GM06990 (cell line): Measurements from ENCODE around the gene TTC16.
A peak's percentile ranks its signal among the peaks of the same experiment; 100 is the strongest.

Experiments used
- DNase-seq: peaks from one replicate; pipeline ENCODE4 v3.0.0-alpha.2; 2011; ENCODE audit not compliant: insufficient read length; ENCODE audit errors: extremely low read depth
- H3K27me3 ChIP-seq: replicated peaks from 2 replicates; pipeline ENCODE4 v1.6.0; 2011; ENCODE audit warnings: low read length; ENCODE audit not compliant: control insufficient read depth, insufficient read depth
- H3K36me3 ChIP-seq: 2 replicates; pipeline ENCODE4 v1.5.1; 2011; ENCODE audit warnings: low read length; ENCODE audit not compliant: control insufficient read depth, insufficient read depth
- H3K4me3 ChIP-seq: replicated peaks from 2 replicates; pipeline ENCODE4 v1.5.1; 2011; ENCODE audit warnings: low read depth, mild to moderate bottlenecking, control low read depth, low read length
- TF ChIP-seq, protein P1 (sequence below): IDR thresholded peaks from 2 replicates; pipeline ENCODE4 v1.5.1; 2011; ENCODE audit warnings: low read length, control low read depth, mild to moderate bottlenecking, inconsistent platforms; ENCODE audit not compliant: insufficient read depth, poor library complexity, severe bottlenecking

The TTC16 gene

DNA sequence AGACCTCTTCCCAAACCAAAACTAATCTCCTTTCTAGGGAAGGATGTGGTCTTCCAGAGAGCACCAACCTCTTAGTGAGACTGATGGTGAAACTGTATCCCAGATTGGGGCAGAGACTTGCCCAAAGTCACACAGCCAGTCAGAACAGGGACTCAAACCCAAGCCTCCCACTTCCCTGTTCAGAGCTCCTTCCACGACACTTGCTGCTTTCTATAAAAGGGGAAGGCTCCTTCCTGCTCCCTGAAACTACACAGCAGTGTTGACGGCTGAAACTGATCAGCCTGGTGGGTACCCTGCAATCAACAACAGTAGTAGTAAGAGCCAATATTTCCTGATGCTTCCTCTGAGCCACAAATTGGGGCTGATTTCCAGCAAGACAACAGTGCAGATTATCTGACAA lies 17.7 kb downstream of the TTC16 start:
- Histone ChIP-seq H3K36me3 (peaks cover 5% of the 10 kb centered on the region), H3K27me3 (no peaks in the 10 kb centered on the region), H3K4me3 (no peak overlapping the region)
- TF ChIP-seq, protein P1, sequence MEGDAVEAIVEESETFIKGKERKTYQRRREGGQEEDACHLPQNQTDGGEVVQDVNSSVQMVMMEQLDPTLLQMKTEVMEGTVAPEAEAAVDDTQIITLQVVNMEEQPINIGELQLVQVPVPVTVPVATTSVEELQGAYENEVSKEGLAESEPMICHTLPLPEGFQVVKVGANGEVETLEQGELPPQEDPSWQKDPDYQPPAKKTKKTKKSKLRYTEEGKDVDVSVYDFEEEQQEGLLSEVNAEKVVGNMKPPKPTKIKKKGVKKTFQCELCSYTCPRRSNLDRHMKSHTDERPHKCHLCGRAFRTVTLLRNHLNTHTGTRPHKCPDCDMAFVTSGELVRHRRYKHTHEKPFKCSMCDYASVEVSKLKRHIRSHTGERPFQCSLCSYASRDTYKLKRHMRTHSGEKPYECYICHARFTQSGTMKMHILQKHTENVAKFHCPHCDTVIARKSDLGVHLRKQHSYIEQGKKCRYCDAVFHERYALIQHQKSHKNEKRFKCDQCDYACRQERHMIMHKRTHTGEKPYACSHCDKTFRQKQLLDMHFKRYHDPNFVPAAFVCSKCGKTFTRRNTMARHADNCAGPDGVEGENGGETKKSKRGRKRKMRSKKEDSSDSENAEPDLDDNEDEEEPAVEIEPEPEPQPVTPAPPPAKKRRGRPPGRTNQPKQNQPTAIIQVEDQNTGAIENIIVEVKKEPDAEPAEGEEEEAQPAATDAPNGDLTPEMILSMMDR = no peak
- DNase-seq = no peak

DNA sequence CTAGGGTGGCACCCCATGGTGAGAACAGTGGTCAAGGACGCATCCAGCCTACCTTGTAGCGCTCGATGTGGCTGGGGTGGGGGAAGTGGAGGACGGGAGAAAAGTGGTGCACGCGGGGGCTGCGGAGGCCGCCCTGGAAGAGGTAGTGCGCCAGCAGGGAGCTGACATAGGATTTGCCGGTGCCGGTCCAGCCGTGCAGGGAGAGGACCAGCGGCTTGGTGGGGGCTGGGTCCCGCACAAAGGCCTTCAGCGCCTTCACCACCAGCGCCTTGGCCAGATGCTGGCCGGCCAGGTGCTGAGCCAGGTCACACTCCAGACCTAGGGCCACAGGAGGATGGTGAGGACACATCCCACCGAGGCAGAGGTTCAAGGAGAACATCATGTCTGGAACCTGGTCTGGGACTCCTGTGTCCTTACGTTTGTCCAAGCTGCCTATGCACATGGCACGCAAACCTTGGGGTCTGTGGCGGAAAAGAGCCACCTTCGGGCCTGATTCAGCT lies 18.4 kb downstream of the TTC16 start:
- Histone ChIP-seq H3K27me3 (no peaks in the 10 kb centered on the region), H3K36me3 (peaks cover 8% of the 10 kb centered on the region), H3K4me3 (peak overlapping the region; percentile 79)
- TF ChIP-seq, protein P1 = no peak
- DNase-seq = no peak

DNA sequence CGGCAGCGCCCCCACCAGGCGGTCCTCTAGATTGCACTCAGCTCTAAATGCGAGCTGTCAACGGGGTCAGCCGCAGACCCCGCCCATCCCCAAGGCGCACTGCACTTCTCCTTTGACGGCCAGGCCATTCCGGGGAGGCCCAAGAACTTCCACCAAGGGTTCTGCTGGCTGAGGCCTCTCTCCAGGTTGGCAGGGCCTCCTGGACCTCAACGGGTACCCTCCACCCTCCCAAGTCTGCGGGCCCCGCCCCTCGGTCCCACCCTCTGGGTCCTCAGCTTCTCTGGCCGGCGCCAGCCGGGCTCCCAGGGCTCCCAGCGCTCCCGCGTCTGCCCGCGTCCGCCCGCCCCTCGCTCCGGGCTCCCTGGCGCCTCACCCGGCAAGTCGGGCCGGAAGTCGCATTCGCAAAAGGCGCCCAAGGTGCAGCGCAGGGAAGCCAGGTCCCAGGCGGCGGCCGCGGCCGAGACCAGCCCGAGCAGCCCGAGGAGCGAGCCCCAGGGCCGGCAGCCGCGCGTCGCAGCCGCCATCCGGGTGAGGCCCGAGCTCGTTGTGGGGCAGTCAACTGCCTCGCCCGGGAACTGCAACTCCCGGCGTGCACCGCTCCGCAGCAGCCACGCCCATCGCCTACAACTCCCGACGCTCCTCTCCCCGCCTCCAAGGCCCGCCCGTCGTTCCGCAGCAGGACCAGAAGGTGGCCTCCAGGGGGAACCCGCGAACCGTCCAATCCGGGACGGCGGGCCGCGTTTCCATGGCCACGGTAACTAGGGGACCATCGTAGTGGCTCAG lies 19.1 kb downstream of the TTC16 start, which contains the start of gene TOR2A:
TOR2A (minus strand) TSS at position 548 of the 783 bp plus-strand sequence; CDS start at position 524, 24 bp downstream.
- peaks cover 12% of the 10 kb centered on the region for H3K36me3 ChIP-seq
- no peaks in the 10 kb centered on the region for H3K27me3 ChIP-seq
- TF ChIP-seq, protein P1 = peak; percentile 95

DNA sequence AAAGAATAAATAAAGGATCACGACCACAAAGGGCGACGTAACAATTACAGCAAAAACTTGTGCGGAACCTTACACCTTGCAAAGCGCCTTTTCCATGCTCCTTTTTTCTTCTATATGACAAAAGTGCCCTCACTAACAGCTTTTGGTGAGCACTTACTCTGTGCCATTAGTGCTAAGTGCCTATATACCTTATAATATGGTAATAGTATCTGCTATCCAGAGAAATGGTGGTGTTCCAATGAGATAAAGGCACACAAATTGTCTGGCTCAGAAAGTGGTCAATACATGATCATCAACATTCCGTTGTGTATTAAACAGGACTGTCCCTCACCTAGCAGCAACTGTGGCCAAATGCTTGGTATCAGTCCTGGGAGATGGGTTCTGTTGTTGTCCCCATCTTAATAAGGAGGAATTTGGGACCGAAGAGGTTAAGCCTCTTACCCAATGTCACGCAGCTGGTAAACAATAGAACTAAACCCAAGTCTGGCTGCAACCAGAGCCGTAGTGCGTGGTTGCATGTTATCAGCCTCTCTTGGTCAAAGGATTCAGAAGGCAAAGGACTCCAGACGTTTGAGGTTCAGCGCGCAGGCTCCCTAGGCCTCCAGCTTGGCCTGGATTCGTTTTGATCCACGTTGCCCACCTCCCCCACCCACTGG lies 19.8 kb downstream of the TTC16 start:
- H3K27me3 ChIP-seq = no peaks in the 10 kb centered on the region
- DNase-seq = no peak
- H3K4me3 ChIP-seq = no peak overlapping the region
- TF ChIP-seq, protein P1 = no peak
- H3K36me3 ChIP-seq = peaks cover 13% of the 10 kb centered on the region

More for the DNA sequence above, 19.1 kb downstream of the TTC16 start, which contains the start of gene TOR2A:
- peak; percentile 98 for DNase-seq
- peak within 1 kb of the TSS; percentile 79 for H3K4me3 ChIP-seq

DNA sequence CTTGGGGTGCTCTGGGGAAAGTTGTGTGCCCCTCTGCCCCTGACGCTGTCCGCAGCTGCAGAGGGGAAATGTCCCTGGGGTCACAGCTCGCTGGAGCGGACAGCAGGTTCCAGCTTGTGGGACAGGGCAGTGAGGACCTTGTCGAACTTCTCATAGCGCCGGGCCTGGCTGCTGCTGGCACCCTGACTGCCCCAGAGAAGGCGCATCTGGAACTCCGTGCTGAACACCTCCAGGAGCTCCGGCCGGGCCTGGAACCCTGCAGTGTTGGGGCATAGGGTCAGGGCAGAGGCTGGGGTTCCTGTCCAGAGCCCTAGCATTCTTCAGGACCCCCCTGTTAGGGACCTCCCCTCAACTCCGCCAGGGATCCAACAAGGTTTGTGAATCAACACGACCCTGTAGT lies 22.8 kb downstream of the TTC16 start:
- Histone ChIP-seq H3K27me3 (no peaks in the 10 kb centered on the region), H3K36me3 (peaks cover 20% of the 10 kb centered on the region), H3K4me3 (no peak overlapping the region)
- TF ChIP-seq, protein P1 = no peak
- DNase-seq = no peak
